Measurements from ENCODE around the gene GMPPA. TPM values are rescaled to one million over a fixed set of nuclear protein-coding genes. Genes with fewer than 3 reads are reported as not detected.

Gene GMPPA
- total RNA-seq, 1 experiment from 2014 or later = 32.0 TPM

GRCh38 chr2:219555956-219556355, 57.3 kb downstream of the GMPPA start:
- no peak overlapping the region for H3K4me2 ChIP-seq (ENCODE audit: insufficient read depth, insufficient read length, low read length)
- H2BK15ac ChIP-seq (ENCODE audit: low read depth, low read length) = no peak overlapping the region
- H3K23me2 ChIP-seq (ENCODE audit: insufficient read length, low read depth, low read length, poor library complexity, severe bottlenecking) = peaks cover 11% of the 10 kb centered on the region
- H3K9me3 Mint-ChIP-seq = no peaks in the 10 kb centered on the region; a peak in 1 of 5 replicates
- H3K79me1 ChIP-seq (ENCODE audit: insufficient read depth, low read depth, low read length, poor library complexity, severe bottlenecking) = no peaks in the 10 kb centered on the region
- no peaks in the 10 kb centered on the region for H3K9me3 ChIP-seq (ENCODE audit: control insufficient read depth, low read depth, low read length)
- no peak for DNase-seq
- no peak overlapping the region for H3K4ac ChIP-seq (ENCODE audit: low read depth, low read length)
- no peak overlapping the region for H4K8ac ChIP-seq (replicated peaks; ENCODE audit: insufficient read length, low read depth, low read length)
- no peak overlapping the region for H3K23ac ChIP-seq (ENCODE audit: insufficient read length, low read depth, low read length)
- no peak for TF ChIP-seq CTCF (conservative IDR thresholded peaks at IDR 0.05)
- H2BK5ac ChIP-seq (ENCODE audit: insufficient read length, low read length) = no peak overlapping the region
- H3K4me1 ChIP-seq (ENCODE audit: insufficient read depth, low read length) = peaks cover 10% of the 10 kb centered on the region; the same call in 1 of the 2 replicates
- no peak overlapping the region for H2AK5ac ChIP-seq (ENCODE audit: insufficient read length, low read length)
- no peak overlapping the region for H3T11ph ChIP-seq (ENCODE audit: low read length)
- H4K20me1 ChIP-seq (ENCODE audit: control insufficient read depth, insufficient read depth, insufficient read length) = no peaks in the 10 kb centered on the region
- no peaks in the 10 kb centered on the region for H3K79me2 ChIP-seq (ENCODE audit: insufficient read depth, low read length)
- H4K91ac ChIP-seq (ENCODE audit: insufficient read length, low read depth, low read length) = no peak overlapping the region
- no peak overlapping the region for H2BK20ac ChIP-seq (ENCODE audit: low read depth, low read length, poor library complexity, severe bottlenecking)
- H3K18ac ChIP-seq (ENCODE audit: insufficient read length, low read depth, low read length) = no peak overlapping the region
- H3K27me3 Mint-ChIP-seq (ENCODE audit: low read depth) = peaks cover 26% of the 10 kb centered on the region
- H3K14ac ChIP-seq (ENCODE audit: insufficient read depth, low read length) = no peak overlapping the region
- WGBS (ENCODE audit: extremely low coverage, insufficient read length, low lambda C conversion rate) = no CpG with 5 or more reads among the region's 20 CpGs
- no peak overlapping the region for H3K4me3 Mint-ChIP-seq
- no peak overlapping the region for H3K27ac Mint-ChIP-seq
- H2BK12ac ChIP-seq (ENCODE audit: insufficient read length, low read depth, low read length) = no peak overlapping the region
- peaks cover 4% of the 10 kb centered on the region; the same call in 1 of the 2 replicates for H3K27me3 ChIP-seq (ENCODE audit: insufficient read depth, low read length)
- H3K9ac ChIP-seq (ENCODE audit: extremely low read depth, insufficient read length, low read length) = no peak overlapping the region
- H4K5ac ChIP-seq (ENCODE audit: insufficient read length, low read depth, low read length) = no peak overlapping the region
- no peak overlapping the region for H2BK120ac ChIP-seq (ENCODE audit: low read depth, low read length, poor library complexity, severe bottlenecking)
- no peak overlapping the region for H2AFZ ChIP-seq (ENCODE audit: low read length)
- H3K4me1 Mint-ChIP-seq = peaks cover 14 to 24% of the 10 kb centered on the region in 2 experiments
- H3K56ac ChIP-seq (ENCODE audit: insufficient read length, low read depth, low read length) = no peak overlapping the region
- H3K36me3 Mint-ChIP-seq (ENCODE audit: insufficient read depth in 1 of 3, low read depth in 3 of 3) = peaks cover 14 to 37% (median 37%) of the 10 kb centered on the region in 3 experiments
- no peak overlapping the region for H3K27ac ChIP-seq (ENCODE audit: insufficient read length, low read depth, low read length)
